Kasumi-1 (cell line): ENCODE measurements around the gene CDC42BPA.

Experiments used
- DNase-seq, 2 experiments: peaks; one replicate each; lab custom pipeline; 2025; lab: John Stamatoyannopoulos, UW

The CDC42BPA gene

DNA sequence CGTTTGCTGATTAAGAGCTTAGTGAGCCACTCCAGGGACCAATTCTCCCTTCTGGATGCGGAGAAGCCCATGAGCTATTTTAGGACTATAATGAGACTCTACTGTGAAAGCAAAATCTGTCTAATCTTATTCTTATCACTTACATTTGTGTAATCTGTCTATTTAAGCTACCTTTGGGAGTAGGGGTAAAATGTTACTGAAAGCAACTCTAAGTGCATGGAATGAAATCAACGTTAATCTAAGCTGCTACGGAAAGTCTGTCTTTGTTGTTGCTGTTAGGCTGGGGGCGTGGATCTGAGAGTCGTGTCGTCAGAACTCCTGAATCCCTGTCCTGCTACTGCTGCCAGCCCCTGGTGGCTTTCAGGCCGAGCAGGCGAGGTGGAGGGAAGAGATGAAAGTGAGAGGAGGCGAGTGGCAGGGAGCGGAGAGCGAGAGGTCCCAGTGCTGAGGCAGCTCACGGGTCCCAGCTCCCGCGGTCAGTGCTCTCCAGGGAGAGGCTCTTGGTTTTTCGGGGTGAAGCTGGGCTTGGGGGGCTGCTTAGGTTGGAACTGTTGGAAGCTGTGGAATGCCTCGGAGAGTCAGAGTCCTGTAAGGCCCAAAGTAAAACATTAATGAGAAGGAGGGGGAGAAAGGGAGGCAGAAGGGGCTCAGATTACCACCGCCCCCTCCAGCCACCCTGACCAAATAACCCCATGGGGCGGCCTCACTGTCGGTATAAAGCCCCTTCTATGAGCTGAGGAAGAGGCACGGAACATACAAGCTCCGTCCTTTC is 324.3 kb downstream of the CDC42BPA start:
- no peak for DNase-seq

DNA sequence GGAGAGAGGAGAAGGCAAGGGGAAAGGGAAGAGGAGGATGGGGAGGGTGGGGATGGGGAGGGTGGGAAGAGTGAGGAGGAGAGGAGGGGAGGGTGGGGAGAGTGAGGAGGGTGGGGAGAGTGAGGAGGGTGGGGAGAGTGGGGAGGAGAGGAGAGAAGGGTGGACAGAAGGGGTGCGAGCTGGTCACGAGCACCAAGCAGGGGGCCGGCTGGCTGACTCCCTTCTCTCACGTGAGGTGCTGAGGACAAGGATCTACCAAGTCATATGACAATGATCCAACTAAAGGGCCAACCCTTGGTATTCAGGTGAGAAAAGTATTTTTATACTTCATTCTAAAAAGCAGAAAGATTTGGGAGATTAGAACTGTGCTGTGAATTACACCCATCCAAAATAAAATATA is 326.4 kb downstream of the CDC42BPA start:
- no peak for DNase-seq

DNA sequence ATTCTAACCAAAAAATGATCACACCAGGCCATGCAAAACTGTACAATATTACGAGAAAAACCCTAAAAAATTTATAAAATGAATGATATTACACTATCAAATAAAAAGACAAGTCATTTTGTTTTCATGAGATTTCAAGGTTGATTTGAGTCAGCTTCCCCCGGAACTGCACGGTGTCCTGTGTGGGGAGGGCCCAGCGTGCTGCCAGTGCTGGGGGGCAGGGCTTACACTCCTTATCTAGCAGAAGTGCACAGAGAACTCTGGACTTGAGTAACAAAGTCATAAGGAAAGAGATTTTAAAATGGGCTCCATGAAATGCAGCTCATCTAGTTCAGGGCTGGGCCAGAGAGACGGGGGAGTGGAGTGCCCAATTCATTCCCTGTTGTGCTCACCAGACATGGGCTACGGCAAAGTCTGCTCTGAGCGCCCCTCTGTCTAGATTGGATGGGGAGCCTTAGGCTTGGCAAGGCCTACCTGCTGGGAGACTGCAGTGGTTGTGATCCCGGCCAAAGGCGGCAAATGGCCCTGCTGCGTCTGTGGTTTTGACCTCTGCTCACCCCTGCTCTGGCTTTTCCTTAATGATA is 328.1 kb downstream of the CDC42BPA start:
- peak; percentile 16 to 46 for DNase-seq

DNA sequence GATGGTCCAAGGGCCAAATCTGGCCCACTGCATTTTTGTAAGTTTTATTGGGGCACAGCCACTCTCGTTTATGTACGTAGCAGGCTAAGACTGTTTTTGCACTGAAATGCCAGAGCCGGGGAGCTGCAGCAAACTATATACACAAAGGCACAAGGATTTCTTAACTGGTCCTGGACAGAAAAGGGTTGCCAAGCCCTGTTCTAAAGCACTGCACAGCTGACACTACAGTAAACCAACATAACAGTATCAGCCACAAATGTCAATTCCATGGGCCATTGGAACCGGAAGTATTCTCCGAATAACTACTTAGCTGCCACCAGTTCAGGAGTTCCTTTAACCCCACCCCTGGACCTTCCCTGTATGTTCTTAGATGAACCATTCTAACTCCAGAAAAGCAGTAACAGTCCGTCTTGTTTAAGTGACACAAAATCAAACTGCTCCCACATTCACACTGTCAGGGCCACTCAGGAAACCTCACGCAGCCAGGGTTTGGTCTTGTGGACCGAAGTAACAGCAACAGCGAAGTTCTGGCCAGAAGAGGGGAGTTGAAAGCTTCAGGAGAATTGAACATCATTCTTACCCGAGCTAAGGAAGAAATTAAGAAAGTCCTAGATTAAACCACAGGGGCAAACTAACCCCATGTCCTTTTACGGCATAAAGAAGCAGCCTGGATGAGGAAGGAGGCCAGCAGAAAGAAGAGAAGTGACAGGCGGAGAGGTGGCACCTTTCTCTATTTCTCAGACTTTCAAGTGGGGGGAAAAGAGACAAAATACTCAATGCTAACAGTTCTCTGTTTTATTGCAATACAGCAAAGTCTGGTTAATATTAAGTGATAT is 329.0 kb downstream of the CDC42BPA start:
- peak; percentile 29 to 38 for DNase-seq

DNA sequence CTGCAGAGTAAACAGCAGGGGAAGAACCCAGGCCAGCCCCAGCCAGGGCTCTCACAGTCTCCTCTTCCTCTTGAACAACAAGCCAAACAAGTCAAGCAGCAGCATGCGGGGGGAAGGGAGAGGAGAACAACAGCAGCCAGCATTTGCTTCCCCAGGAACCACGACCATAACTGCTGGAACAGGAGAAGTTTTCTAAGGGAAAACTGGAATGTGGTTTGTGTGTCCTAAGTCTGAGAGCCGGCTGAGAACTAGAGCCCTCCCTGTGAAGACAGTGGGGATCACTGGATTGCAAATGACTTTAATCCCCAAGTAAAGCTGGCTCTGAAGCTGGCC is 330.0 kb downstream of the CDC42BPA start:
- DNase-seq: no peak

DNA sequence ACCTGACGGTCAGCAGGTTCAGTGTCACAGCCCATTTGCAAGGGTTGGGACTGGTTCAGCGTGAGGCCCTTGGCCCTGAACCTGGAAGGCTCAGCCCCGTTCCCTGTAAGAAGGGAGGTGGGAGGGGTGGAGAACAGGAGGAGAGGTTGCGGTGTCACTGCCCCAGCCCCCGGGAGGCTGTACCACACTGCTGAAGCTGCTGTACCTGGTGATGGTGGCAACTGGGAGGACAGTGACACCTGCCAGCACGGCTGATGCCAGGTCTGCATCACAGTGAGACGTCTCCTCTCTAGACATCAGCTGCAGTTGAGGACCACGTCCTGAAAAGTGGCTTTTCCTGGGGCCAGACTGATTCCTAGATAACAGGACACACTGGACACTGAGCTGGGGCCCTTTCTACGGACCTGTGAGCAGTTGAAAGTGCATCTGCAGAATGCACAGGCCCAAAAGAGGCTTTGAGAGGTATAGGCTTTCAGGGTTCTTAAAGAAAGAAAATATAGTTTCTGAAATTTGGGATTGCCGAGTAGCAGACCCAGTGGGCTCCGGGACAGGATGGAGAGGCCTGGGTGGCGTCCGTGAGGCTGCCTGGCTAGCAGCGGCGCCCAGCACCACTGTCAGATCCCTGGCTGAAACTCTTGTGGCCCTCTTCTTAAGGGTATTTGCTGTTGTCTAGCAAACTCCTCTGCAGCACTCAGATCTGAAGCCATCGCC is 330.5 kb downstream of the CDC42BPA start:
- no peak for DNase-seq

DNA sequence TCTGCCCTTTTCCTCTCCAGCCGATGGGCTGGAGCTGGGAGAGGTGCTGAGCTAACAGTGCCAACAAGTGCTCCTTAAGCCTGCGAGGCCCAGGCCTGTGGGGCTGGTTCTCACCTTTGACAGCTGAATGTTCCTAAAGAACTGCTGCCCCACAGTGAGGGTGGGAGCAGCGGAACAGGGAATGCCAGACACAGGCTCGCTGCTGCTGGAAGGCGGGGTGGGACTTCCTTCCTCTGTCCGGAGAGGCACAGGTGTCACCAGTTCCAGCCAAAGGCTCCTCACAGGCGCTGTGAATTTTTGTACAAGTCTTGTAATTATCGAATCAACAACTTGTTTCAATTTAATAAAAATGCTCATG is 331.1 kb downstream of the CDC42BPA start:
- DNase-seq: no peak

DNA sequence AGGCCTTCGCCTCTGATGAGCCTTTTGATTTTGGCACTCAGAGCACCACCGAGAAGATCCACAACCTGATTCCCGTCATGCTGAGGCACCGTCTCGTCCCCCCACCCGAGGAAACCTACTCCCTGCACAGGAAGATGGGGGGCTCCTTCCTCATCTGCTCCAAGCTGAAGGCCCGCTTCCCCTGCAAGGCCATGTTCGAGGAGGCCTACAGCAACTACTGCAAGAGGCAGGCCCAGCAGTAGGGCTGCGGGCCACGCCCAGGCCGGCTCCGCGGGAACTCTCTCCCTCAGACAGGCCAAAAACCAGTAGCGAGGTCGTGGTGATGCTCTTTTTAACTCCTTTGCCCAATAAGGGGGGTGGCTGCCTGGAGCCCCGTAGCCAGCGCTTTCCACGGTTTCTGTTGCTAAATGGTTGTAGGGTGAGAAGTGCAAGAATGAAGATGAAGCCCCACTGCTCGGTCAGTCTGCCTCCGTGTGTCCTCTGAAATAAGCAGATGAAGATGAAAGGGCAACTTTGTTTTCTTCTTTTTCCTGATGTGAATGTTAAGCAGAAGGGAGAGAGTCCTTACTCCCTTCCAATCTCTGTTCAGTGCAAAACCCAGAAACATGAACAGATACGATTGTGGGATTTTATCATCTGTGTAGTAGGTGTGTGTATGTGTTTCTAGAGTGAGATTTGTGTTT is 331.7 kb downstream of the CDC42BPA start:
- DNase-seq: no peak

DNA sequence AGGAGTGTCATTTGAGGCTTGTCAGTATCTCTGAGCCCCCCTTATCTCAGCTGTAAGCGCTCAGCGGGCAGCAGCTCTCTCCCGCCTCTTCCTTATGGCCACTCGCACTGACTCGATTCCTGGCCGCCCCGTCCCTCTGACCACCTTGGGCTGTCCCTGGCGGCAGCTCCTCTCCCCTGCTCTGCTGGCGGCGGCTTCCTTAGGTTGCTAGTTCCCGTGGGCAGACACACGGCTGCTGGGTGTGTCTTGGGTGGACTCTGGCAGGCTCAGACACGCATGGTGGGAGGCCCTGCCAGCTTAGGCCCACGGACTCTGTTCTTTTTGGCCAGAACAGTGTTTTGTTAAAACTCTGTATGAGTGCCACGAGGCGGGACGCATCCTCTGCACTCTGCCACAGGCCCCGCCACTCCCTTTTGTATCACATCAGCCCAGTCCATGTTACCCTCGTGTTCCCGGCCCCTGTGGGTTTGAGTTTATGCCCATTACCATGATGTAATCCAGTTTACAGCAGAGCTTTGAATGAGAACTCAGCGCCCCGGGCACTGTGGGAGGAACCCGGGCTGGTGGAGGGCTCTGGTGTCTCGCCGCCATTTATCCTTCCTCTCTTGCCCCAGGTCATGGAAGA is 332.3 kb downstream of the CDC42BPA start:
- no peak for DNase-seq

DNA sequence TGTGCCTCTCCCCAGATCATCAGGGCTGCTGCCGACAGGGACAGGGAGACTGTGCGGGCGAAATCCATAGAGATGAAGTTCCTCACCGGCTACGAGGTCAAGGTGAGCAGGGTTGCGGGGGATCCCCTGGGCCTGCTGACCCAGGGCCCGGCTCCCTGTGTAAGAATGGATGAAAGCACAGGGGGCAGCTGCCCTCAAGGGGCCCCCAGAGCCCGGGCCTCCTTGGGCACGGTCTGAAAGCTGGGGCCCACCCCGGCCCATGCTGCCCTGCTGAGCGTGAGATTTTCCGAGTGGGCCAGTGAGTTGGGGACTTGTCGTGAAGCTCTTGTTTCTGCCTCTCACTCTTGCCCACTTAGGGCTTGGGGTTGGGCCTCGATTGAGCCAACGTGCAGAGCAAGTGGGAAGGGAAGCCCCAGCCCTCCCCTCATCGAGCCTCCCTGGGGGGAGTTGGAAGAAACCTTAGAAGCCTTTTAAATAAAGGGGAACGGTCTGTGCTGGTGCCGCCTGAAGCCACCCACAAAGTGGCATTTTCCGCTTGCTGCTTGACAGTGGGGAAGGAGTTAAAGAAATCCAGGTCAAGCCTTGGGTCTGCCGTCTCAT is 333.0 kb downstream of the CDC42BPA start:
- DNase-seq: no peak

DNA sequence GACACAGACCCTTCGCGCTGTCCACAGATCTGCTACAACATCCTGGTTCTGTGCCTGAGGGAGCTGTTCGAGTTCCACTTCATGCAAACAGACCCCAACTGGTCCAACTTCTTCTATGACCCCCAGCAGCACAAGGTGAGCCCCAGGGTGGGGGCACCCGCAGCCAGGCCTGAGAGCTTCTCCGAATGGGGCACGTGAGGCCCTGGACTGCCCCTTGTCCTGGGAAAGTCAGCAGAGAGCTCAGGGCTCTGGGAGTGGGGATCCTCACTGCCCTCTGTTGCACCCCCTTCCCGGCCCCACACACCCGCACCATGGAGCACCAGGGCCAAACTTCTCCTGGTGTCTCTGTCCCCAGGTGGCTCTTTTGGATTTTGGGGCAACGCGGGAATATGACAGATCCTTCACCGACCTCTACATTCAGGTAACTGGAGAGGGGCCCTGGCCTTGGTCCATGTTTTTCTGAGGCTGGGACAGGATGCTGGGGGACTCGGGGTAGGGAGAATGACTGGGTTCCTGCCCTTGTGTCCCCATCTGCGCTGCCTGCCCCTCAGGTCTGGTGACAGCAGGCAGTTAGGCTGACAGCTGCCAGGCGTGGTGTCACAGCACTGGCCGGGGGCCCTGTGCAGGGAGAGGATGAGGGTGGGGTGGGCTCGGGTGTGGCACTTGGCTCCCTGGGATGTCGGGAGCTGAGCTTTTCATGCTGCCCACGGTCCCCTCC is 333.6 kb downstream of the CDC42BPA start:
- no peak for DNase-seq

DNA sequence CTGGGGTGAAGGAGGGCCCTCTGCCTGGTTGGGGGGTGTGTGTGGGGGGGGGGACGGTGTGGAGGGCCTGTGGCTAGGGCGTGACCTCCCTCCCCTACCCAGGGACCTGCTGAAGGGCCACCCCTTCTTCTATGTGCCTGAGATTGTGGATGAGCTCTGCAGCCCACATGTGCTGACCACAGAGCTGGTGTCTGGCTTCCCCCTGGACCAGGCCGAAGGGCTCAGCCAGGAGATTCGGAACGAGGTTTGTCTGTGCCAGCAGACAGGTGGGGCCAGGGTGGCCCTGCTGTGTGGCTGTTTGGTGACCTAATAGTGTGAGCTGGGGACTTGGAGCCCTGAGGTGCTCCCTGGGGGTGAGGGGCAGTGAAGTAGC is 334.3 kb downstream of the CDC42BPA start:
- DNase-seq: no peak

DNA sequence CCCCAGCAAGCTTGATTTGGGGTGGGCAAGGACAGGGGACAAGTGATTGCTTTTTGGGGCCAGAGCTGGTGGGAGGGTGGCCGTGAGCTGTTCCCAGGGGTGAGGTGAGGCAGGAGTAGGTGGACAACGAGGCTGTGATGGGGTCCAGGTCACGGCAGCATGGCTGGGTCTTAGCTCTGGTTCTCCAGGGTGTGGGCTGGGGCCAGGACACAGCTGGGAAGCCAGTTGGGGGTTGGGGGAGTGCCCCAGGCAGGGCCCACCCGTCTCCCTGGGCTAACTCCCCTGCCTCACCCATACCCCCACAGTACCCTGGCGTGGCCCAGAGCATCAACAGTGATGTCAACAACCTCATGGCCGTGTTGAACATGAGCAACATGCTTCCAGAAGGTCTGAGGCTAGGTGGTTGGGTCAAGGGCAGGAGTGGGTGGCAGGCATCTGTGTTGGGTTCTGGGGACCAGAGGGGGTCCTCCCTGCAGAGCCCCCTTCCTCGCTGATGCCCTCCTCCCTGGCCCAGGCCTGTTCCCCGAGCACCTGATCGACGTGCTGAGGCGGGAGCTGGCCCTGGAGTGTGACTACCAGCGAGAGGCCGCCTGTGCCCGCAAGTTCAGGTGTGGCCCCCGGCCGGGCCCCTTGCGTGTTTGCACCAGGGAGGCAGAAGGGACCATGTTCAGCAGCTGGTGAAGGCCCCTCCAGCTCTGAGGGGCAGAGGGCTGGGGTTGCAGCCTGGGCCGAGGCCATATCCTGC is 334.9 kb downstream of the CDC42BPA start:
- no peak for DNase-seq

DNA sequence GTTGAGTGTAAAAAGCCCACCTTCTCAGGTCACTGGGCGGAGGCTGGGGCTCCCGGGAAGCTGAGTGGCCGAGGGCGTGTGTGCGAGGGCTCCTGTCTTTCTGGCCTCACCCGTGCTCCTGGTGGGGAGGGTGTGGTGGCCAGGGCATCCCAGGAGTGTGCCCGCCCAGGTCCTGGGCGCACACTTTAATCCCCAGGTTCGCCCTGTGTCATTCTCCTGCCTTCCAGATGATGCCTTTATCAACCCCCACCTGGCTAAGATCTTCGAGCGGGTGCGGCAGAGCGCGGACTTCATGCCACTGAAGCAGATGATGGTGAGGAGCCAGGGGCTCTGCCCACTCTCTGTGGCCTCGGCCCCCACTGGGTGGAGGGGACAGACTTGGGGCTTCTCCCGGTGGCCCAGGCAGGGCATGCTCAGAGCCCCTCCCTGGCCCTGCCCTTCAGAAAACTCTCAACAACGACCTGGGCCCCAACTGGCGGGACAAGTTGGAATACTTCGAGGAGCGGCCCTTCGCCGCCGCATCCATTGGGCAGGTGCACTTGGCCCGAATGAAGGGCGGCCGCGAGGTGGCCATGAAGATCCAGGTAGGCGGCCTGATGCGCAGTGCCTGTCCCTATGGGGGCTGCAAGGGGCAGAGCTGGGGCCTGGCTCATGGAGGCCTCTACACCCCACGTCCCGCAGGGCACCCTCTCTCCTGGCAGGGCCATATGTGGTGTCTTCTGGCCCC is 335.7 kb downstream of the CDC42BPA start:
- no peak for DNase-seq

DNA sequence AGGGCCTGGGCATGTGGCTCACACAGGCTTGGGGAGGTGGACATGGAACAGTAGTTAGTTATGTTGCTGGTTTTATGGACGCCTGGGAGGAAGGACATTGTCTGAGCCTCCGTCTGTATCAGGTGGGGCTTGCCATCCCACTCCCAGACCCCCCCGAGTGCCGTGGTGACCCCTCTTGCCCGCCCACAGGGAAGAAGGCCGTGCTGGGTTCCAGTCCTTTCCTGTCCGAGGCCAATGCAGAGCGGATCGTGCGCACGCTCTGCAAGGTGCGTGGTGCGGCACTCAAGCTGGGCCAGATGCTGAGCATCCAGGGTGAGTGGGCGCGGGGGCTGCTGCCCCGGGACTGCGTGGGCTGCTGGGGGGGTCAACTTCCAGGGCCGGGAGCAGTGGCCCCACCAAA is 336.5 kb downstream of the CDC42BPA start:
- no peak for DNase-seq

DNA sequence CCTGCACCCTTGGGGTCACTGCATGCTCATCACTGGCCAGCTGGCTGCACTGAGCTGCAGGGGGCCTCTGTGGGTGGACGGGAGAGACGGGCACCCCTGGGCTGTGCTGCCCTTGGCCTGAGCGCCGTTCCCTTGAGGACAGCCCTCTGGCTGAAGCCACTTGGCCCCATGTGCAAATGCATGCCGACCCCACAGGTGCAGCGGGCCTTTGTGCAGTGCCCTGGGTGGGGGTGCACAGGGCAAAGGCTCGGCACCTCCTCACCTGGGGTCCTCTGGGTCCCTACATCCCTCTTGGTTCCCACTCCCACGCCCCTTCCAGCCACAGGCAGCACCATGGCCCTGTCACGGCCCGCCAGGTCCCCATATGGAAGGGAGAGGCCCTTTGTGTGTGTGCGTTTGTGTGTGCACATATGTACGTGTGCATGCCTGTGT is 336.9 kb downstream of the CDC42BPA start:
- DNase-seq: no peak

DNA sequence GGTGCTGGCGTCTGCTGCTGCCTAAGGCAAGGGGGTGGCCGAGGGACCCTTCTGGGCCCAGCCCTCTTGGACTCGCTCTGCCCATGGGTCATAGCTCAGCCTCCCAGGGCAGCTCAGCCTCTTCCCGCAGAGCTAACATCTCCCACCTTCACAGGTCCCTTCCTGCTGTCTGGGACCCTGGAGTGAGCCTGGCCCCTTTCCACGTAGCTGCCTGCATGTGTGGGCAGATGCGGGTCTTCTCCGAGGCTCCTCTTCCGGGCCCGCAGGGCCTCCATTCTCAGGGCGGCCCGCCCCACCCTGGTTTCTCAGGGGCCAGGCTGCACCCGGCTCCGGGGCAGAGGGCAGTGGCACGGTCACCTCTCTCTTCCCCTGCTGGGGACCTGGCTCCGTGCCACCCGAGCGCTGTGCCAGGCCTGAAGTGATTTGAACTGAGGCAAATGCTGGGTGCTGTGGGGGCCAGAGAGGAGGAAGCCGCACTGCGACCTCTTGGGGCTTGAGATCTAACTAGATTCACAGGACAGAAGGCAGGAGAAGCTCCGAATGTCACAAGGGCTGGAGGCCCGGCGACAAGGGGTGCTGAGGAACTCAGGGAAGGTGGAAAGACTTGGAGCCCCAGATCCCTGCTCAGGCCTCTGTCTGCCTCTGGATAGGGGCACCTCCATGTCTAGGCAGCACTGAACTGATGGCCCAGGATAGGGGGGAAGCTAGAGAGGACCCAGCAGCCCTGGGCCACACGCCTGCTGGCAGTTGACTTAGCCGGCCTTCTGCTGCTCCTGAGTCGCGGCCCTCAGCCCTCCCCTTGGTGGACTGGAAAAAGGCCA is 337.5 kb downstream of the CDC42BPA start:
- DNase-seq: no peak

DNA sequence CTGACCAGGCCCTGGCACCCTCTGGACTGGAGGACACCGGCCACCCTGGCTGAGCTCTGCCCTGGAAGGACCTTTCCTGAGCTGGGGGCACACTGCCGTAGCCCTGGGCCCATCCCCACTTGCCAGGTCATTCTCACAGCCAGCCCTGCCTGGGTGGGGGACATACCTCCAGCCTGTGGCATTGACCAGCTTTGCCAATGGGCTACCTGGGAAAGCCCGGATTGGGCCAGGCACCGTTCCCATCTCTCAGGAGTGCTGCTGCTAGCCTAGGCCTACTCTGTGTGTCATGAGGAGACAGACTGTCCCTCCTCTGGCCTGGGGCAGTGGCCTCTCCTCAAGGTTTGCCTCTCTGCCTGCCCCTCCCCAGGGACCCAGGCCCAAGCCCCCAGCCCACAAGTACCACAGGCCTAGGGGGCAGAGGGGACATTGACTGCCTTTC is 338.2 kb downstream of the CDC42BPA start:
- no peak for DNase-seq
